Activated CD4-positive, CD25-positive, alpha-beta regulatory T cell treated with anti-CD3 and anti-CD28 coated beads, Interleukin-2, amount 50 U/mL, for 72 hours (primary cell): ENCODE measurements around the gene CTNNB1.

Experiments
- DNase-seq: peaks from one replicate; pipeline ENCODE4 v3.0.0; 2021

Gene CTNNB1

GRCh38 chr3:41193794-41194539, 5.3 kb upstream of the CTNNB1 start:
- DNase-seq, result no peak

DNA sequence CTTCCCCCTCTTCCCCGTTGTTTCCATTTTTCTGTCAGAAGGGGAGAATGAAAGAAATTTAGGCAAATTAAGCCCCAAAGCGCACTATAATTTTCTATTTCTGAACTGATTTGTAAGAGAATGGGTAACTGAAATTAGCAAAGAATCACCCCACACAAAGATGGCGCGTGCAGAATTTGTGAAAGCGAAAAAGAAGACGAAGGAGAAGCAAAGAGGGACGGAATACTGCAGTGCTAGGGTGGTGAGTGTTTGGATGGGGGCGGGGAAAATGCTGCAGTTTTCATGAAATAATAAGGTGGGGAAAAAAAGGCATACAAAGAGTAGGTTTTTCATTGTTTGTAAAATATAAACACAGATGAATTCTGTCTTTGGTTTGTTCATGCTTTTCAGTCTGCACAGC, 4.6 kb upstream of the CTNNB1 start:
- DNase-seq, result no peak

GRCh38 chr3:41195946-41196345, 3.4 kb upstream of the CTNNB1 start:
- no peak for DNase-seq

DNA sequence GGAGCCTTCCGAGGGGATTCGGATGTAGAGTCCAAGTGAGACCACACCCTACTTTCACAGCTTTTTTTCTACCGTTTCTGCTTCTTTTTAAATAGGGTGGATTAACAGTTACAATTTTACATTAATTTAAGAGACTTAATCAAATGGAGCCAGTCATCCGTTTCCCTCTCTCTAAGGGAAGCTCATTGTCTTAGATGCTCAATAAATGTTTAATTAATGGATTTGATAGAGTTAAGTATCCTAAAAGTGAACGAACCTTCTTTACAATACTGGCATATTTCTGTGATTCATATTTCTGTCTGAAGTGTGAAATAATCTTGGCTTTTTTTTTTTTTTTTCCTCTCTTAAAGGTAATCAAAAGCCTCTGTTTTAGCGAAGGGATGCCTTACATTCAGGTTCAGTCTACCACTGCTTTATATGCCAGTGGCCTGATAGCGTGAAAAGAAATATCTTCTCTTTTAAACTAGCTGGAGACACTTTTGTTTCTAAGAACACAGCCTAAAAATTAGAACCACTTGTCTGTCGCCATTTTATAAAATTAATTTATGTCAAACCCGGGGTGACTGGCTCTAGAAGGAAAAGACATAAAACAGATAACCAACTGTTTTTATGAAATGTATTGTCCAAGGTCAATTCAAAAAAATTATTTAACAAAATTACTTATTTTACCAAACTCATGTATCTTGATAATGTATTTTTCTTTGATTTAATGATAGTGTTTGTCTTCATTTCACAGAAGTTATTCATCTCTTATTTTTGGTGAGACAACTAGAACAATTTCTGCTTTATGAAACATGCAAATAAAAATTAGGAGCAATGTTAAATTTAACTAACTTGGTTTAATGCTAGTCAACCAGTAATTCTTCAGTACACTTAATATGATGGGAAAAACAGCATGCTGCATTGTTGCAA, 2.5 kb upstream of the CTNNB1 start:
- no peak for DNase-seq

GRCh38 chr3:41198046-41198445, 1.3 kb upstream of the CTNNB1 start:
- no peak for DNase-seq

DNA sequence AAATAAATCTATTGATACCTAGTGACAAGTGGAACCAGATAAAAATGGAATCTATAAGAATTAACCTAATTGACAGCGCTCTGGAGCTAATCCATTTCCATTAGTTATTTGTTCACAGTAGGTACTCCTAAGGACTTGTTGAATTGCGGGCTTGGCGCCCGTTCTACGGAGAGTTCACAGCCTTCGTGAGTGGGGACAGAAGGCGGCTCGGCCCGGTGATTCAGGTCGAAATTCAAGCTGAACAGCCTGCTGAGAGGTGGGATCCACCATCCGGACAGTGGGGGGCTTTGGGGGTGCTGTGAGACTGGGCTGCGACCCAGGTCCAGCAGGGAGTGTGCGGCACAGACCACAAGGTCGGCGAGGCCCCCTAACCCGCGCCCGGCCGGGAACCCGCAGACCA, 779 bp upstream of the CTNNB1 start:
- no peak for DNase-seq

DNA sequence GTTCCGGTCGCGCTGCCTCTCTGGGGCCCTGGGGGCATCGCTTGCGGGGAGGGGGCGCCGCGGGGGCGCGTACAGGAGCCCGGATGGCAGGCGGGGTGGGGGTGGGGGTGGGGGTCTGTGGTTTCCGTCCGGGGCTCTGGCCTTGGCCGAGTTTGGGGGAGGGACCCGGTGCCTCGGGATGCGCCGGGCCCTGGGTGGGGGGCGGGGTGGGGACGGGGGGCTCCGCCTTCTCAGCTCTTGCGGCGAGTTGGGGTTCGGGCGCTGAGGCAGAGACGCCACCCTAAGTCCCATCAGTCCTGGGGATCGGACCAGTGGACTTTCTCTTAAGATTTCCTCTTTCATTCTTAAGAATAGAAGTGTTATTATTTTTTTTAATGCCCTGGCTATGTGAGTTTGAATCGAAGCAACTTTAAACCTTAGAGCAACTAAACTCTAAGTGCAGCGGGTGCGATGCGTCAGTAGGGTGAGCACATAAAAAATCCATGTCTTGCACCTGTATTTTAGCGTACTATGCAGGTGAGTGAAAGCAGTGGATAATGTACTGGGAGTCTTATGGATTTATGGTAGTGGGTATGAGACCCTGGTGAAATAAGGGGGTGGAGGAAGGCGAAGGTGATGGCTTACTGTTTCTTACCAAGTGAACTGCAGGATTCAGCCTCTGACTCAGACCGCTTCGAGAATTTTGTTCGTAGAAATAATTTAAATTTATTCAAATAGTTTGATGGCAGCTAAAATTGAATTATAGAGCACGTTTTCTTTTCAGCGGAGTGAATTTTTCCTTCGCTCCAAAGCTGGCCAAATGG, 762 bp downstream of the CTNNB1 start:
- no peak for DNase-seq

DNA sequence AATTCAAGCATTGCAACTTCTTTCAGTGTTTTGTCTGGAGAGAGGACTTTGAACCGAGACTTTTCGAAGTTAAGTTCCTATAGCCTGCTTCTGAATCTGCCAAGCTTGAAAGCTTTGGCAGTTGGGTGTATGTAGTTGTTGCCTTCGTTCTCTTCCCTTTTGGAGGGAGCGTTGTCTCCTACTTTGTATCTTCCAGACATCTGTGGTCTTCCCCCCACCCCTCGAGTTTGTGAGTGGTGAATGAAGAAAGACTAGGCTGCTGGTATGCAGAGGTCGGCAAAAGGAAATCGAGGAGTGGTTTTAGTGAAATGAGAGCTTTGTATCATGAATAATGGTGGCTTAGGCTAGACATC, 1.3 kb downstream of the CTNNB1 start:
- DNase-seq, result no peak

- DNase-seq, result no peak
Measured at GRCh38 chr3:41202075-41202833, 2.9 kb downstream of the CTNNB1 start.

DNA sequence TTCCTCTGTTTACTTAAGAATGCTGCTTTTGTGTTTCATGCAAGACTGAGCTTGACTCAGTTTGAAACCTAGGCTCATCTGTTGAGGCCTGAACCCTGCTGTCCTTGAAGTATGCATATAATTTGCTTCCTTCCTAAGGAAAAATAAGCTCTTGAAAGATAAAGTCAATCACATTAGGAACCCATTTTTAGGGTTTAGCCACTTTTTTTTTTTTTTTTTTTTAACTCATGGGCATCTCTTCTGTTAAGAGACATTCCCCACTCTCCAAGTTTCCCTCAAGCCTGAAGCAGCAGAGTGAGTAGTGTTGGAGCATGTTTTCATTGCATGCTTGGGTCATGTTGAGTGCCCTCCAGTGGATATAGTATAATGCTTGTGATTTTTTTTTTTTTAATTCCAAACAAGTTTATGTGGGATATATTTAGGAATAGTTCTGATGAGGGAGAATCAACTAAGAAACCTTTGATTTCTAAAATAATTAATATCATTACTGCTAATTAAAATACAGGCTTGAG, 3.6 kb downstream of the CTNNB1 start:
- DNase-seq, result no peak

GRCh38 chr3:41204369-41204768, 5.1 kb downstream of the CTNNB1 start:
- no peak for DNase-seq

DNA sequence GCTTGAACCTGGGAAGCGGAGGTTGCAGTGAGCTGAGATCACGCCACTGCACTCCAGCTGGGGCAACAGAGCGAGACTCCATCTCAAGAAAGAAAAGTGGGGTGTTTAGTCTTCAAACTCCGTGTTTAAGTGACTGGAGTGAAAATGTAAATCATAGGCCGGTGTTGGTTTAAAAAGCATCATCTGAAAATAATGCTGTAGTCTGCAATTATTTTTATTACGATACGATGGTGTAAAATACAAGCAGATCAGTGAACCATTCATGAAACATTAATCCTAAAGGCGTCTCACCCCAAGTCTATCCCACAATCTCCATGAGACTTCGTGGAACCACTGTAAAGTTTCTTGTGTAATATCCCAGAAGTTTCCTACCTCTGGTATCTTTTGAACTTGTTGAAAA, 6.3 kb downstream of the CTNNB1 start:
- no peak for DNase-seq

GRCh38 chr3:41207355-41207754, 8.1 kb downstream of the CTNNB1 start:
- no peak for DNase-seq

DNA sequence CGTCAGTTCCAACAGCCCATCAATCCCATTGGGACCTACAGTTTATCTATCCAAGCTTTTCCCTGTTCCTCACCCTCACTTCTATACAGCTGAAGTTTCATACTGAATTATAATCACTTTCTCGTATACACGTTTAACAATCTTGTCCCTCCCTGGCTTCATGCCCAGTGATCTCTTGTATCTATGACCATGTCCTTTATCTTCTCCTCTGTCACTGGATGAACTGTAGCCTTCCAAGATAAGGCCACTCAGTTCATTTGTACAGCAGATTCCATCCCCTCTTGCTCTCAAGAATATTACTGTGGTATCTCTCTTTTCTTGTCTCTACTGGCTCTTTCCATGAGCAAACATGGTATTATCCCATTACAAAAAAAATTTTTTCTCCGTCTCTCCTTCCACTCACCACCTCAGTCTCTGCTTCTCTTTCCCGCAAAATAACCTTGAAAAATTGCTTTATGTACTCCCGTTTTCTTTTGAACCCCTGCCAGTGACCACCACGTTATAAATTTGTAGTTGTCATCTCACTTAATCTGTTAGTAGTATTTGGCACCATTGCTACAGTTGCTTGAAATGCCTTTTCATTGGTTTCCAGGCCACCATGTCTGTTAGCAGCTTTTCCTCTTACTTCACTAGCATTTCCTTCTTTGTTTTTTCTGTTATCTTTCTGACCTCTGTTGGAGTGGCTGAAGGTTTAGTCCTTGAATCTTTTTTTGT, 9.4 kb downstream of the CTNNB1 start:
- DNase-seq, result no peak

GRCh38 chr3:41209646-41210045, 10.3 kb downstream of the CTNNB1 start:
- DNase-seq, result no peak

DNA sequence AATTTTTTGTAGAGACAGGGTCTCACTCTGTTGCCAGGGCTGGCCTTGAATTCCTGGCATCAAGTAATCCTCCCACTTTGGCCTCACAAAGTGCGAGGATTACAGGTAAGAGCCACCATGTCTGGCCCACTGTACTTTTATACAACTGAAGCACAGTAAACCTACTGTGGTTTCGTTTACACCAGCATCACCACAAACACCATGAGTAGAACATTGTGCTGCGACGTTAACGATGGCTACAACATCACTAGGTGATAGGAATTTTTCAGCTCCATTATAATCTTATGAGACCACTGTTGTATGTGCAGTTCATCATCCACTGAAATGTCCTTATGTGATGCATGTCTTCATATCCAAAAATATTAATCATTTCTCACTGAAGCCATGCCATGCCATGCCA, 11.7 kb downstream of the CTNNB1 start:
- no peak for DNase-seq

- DNase-seq, result no peak
Measured at GRCh38 chr3:41212088-41212487, 12.8 kb downstream of the CTNNB1 start.

GRCh38 chr3:41213588-41213987, 14.3 kb downstream of the CTNNB1 start:
- no peak for DNase-seq

GRCh38 chr3:41216422-41216821, 17.1 kb downstream of the CTNNB1 start:
- no peak for DNase-seq

DNA sequence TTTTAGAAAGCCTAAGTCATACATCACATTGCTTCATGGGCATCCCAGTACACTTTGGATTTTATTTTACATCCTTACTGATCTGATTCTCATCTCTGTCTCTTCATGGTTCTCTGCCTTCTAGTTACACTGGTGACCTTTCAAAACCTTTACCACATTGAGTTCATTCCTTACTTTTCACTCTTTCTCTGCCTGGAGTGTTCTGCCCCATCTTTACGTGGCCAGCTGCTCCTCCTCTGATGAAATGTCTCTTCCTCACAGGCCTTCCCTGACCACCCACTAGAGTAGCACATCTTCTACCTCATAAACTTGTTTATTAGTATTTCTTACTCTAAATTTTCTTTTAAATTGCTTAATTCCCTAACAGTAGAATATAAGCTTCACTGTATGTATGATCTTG, 17.7 kb downstream of the CTNNB1 start:
- DNase-seq, result no peak

DNA sequence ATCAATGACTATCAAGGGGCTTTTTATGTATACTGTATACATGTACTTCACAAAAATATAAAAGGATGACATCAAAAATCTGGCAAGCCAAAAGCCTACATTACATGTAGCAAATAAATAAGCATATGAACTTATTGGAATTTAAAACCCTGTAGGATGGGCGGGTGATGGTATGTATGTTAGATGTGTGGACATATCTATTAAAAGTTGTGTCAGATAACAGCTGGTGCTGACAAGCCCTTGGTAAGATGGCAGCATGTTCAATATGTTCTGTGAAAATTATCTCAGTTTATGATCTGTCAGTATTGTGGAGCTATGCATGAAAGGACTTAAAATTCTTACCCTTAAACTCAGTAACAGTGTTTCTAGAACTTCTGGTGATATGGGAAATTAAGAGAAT, 20.1 kb downstream of the CTNNB1 start:
- DNase-seq, result no peak
